ENCODE measurements around the gene DYNC1I2. TPM values are rescaled to one million over a fixed set of nuclear protein-coding genes. Genes with fewer than 3 reads are reported as not detected.

The DYNC1I2 gene
- total RNA-seq, 1 experiment from 2014 or later = 72.8 TPM

DNA sequence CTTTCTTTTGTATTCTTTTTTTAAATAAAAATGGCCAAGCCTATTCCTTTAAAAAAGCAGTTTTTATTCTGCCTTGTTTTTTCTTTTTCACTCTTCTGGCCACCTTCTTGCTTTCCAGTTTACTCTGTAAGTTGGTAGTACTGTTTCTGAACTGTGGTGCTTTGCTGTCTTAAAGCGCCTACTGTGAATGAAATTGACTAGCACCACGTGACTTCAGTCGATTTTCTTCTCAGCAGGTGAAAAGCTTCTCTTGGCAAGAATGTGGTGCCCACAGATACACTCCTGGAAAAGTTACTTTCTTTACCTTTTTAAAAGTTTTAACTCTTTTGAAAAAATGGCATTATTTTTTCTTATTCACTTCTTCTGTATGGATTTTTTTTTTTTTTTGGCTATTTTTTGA is 32.4 kb downstream of the DYNC1I2 start:
- Histone ChIP-seq H3K27me3 (ENCODE audit: control insufficient read depth, insufficient read depth, low read length) (no peaks in the 10 kb centered on the region), H3K4me1 (ENCODE audit: control insufficient read depth, insufficient read depth, low read length) (peaks cover 2% of the 10 kb centered on the region; the same call in 1 of the 2 replicates), H3K4me3 (ENCODE audit: low read depth in 2 of 2, low read length in 2 of 2) (no peak overlapping the region), H3K36me3 (ENCODE audit: control insufficient read depth, insufficient read depth, low read length) (peaks cover 14% of the 10 kb centered on the region), H3K9me3 (ENCODE audit: control insufficient read depth, insufficient read depth, low read depth, low read length) (no peaks in the 10 kb centered on the region), H3K27ac (ENCODE audit: low read length) (no peak overlapping the region)
- in situ Hi-C loops (cut with HindIII; ENCODE audit: low pct_unique_long_range_greater_than_20kb, low sequenced_read_pairs) = no loop called here
- POLR2A ChIA-PET = no interaction called here
- CTCF ChIA-PET = no interaction called here
- intact Hi-C loops (cut with micrococcal nuclease; ENCODE audit: unreplicated experiment) = no loop called here
- DNase-seq (ENCODE audit: low read depth, low spot score) (no peak), ATAC-seq (no peak)
- no TSS peak for BruUV-seq (replicated peaks)
- TF ChIP-seq POLR2AphosphoS5 (IDR thresholded peaks at IDR 0.05; ENCODE audit: low read depth, low read length) = no peak

DNA sequence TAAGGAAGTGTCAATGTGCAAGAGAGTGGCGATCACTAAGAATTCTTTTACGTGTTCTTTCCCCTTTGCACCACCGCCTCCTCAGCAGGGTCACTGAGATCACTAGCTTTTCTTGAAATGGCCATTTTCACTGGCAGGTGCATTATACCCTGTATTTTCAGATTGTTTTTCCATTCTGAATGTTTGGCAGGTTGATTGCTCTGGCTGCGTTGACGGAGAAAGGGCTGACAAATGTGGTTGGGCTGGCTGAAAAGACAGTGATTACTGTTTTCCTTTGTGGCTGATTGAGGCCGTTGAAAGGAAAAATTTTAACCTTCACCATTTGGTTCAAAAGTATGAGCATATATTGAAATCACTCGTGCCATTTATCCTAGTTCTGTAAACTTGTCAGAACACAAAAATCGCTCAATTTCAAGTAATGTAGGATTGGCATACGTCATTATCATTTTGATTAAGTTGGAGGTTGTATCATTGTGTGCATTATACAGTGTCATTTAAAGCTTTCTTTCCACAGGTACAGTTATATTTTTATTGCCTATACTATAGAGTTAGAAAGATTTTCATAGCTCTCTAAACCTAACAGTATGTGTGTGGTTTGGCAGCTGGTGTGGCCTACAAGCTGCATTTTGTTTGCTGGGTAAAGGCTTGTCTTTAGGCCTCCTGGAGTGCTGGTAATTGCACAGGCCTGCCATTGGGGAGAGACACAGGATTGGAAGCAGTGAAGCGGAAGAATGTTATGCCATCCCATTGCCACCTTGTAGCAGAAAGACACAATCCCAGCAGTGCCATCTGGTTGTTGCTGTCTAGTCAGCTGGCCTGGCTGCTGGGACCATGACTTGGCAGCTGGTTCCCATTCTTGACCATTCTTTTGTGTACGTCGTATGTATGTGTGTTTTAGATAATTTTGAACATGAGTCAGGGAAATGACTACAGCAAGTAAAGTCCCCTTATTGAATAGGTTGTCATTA is 36.7 kb downstream of the DYNC1I2 start:
- Histone ChIP-seq H3K4me3 (ENCODE audit: low read depth in 2 of 2, low read length in 2 of 2) (no peak overlapping the region), H3K36me3 (ENCODE audit: control insufficient read depth, insufficient read depth, low read length) (peaks cover 34% of the 10 kb centered on the region), H3K4me1 (ENCODE audit: control insufficient read depth, insufficient read depth, low read length) (peaks cover 2% of the 10 kb centered on the region; the same call in 1 of the 2 replicates), H3K9me3 (ENCODE audit: control insufficient read depth, insufficient read depth, low read depth, low read length) (no peaks in the 10 kb centered on the region), H3K27ac (ENCODE audit: low read length) (no peak overlapping the region), H3K27me3 (ENCODE audit: control insufficient read depth, insufficient read depth, low read length) (no peaks in the 10 kb centered on the region)
- DNase-seq (ENCODE audit: low read depth, low spot score) (no peak), ATAC-seq (peak; percentile 68)
- ChIA-PET POLR2A (no interaction called here), CTCF (no interaction called here)
- intact Hi-C loops (cut with micrococcal nuclease; ENCODE audit: unreplicated experiment) (no loop called here), in situ Hi-C loops (cut with HindIII; ENCODE audit: low pct_unique_long_range_greater_than_20kb, low sequenced_read_pairs) (no loop called here)
- BruUV-seq (replicated peaks) = no TSS peak
- TF ChIP-seq, protein P1, sequence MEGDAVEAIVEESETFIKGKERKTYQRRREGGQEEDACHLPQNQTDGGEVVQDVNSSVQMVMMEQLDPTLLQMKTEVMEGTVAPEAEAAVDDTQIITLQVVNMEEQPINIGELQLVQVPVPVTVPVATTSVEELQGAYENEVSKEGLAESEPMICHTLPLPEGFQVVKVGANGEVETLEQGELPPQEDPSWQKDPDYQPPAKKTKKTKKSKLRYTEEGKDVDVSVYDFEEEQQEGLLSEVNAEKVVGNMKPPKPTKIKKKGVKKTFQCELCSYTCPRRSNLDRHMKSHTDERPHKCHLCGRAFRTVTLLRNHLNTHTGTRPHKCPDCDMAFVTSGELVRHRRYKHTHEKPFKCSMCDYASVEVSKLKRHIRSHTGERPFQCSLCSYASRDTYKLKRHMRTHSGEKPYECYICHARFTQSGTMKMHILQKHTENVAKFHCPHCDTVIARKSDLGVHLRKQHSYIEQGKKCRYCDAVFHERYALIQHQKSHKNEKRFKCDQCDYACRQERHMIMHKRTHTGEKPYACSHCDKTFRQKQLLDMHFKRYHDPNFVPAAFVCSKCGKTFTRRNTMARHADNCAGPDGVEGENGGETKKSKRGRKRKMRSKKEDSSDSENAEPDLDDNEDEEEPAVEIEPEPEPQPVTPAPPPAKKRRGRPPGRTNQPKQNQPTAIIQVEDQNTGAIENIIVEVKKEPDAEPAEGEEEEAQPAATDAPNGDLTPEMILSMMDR (IDR thresholded peaks at IDR 0.05) = no peak
- no peak for TF ChIP-seq TCF7L2 (IDR thresholded peaks at IDR 0.05; ENCODE audit: low read depth, low read length)
- no peak for TF ChIP-seq SIN3A (IDR thresholded peaks at IDR 0.05; ENCODE audit: borderline replicate concordance, insufficient read depth, low read depth, low read length)
- no peak for TF ChIP-seq POLR2AphosphoS5 (IDR thresholded peaks at IDR 0.05; ENCODE audit: low read depth, low read length)

DNA sequence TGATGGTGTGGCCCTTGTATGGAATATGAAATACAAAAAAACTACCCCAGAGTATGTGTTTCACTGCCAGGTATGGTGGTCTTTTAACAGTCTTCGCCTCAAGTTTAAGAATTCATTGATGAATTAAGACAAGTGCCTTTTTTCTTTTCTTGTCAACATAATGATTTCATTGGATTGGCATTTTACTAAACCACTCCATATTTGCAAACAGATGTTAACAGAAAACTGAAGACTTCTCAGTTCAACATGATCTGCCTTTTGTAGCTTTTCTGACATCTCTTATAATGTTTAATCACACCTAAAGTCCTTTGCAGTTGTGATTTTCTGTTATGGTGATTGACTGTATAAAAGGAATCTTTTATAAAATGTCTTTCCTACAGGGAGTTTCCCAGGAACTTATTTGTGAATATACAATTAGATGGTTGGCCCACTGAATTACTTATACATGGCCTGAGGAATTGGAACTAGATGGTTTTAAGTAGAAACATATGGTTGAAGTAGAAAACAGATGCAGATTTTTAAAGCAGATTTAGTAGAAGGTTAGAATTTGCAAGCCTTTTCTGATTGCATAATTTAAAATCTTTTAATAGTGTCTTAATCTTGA is 39.7 kb downstream of the DYNC1I2 start:
- ATAC-seq = no peak
- Histone ChIP-seq H3K4me1 (ENCODE audit: control insufficient read depth, insufficient read depth, low read length) (peaks cover 2% of the 10 kb centered on the region; the same call in 1 of the 2 replicates), H3K27me3 (ENCODE audit: control insufficient read depth, insufficient read depth, low read length) (no peaks in the 10 kb centered on the region), H3K36me3 (ENCODE audit: control insufficient read depth, insufficient read depth, low read length) (peaks cover 49% of the 10 kb centered on the region), H3K4me3 (ENCODE audit: low read depth in 2 of 2, low read length in 2 of 2) (no peak overlapping the region), H3K27ac (ENCODE audit: low read length) (no peak overlapping the region), H3K9me3 (ENCODE audit: control insufficient read depth, insufficient read depth, low read depth, low read length) (no peaks in the 10 kb centered on the region)
- no peak for TF ChIP-seq TCF7L2 (IDR thresholded peaks at IDR 0.05; ENCODE audit: low read depth, low read length)
- TF ChIP-seq SIN3A (IDR thresholded peaks at IDR 0.05; ENCODE audit: borderline replicate concordance, insufficient read depth, low read depth, low read length) = no peak
- TF ChIP-seq, protein P1 (IDR thresholded peaks at IDR 0.05) = no peak
- no peak for TF ChIP-seq REST (IDR thresholded peaks at IDR 0.05; ENCODE audit: insufficient read depth in 1 of 2, low read depth in 2 of 2, low read length in 1 of 2)
- no peak for TF ChIP-seq POLR2AphosphoS5 (IDR thresholded peaks at IDR 0.05; ENCODE audit: low read depth, low read length)
- intact Hi-C loops (cut with micrococcal nuclease; ENCODE audit: unreplicated experiment) = no loop called here
- no peak for DNase-seq (ENCODE audit: low read depth, low spot score)
- CTCF ChIA-PET = no interaction called here
- in situ Hi-C loops (cut with HindIII; ENCODE audit: low pct_unique_long_range_greater_than_20kb, low sequenced_read_pairs) = no loop called here
- BruUV-seq (replicated peaks) = no TSS peak
- POLR2A ChIA-PET = no interaction called here

All from Panc1 (cell line).